HG03135 (cell line): ENCODE results near the gene APOH.

Source experiments
- ATAC-seq: cut with Tn5 transposase; IDR thresholded peaks from one replicate; pipeline ENCODE4 v1.9.1; 2021; ENCODE audit warnings: mild to moderate bottlenecking, moderate library complexity; ENCODE audit not compliant: unreplicated experiment

The APOH gene

GRCh38 chr17:66198242-66198641 is 31.0 kb downstream of the APOH start:
- no peak for ATAC-seq

GRCh38 chr17:66192378-66192687 is 36.9 kb downstream of the APOH start:
- ATAC-seq = no peak

- peak; percentile 62 for ATAC-seq
Measured at GRCh38 chr17:66191593-66192377, 37.4 kb downstream of the APOH start, which contains the start of gene CEP112. CEP112 (minus strand) TSS chr17:66192133.

- no peak for ATAC-seq
Measured at GRCh38 chr17:66190738-66191592, 38.2 kb downstream of the APOH start.

GRCh38 chr17:66187718-66188117 is 41.5 kb downstream of the APOH start:
- no peak for ATAC-seq

GRCh38 chr17:66185862-66186261 is 43.4 kb downstream of the APOH start:
- ATAC-seq = no peak

GRCh38 chr17:66184392-66184791 is 44.8 kb downstream of the APOH start:
- ATAC-seq = no peak

GRCh38 chr17:66183529-66183928 is 45.7 kb downstream of the APOH start:
- no peak for ATAC-seq

GRCh38 chr17:66178642-66179041 is 50.6 kb downstream of the APOH start:
- no peak for ATAC-seq

GRCh38 chr17:66177048-66177447 is 52.2 kb downstream of the APOH start:
- no peak for ATAC-seq

GRCh38 chr17:66175892-66176291 is 53.3 kb downstream of the APOH start:
- ATAC-seq = no peak

- ATAC-seq = no peak
Measured at GRCh38 chr17:66172691-66173223, 56.5 kb downstream of the APOH start.

GRCh38 chr17:66172144-66172543 is 57.1 kb downstream of the APOH start:
- no peak for ATAC-seq

GRCh38 chr17:66171692-66172091 is 57.5 kb downstream of the APOH start:
- ATAC-seq = no peak

- ATAC-seq = no peak
Measured at GRCh38 chr17:66171172-66171571, 58.0 kb downstream of the APOH start.

- no peak for ATAC-seq
Measured at GRCh38 chr17:66169839-66170238, 59.4 kb downstream of the APOH start.

- no peak for ATAC-seq
Measured at GRCh38 chr17:66167189-66167815, 61.9 kb downstream of the APOH start.

GRCh38 chr17:66165537-66166123 is 63.6 kb downstream of the APOH start:
- no peak for ATAC-seq
